ENCODE data around the gene ALDH2. TPM values are rescaled to one million over a fixed set of nuclear protein-coding genes. Genes with fewer than 3 reads are reported as not detected.
"Not testable (repeated sequence)": the region's sequence is repeated elsewhere in the genome, so short reads cannot be mapped to it uniquely, and the experiment has no call there.

The ALDH2 gene
- total and polyA plus RNA-seq, 3 experiments from 2014 or later: 0.45 to 1.4 (median 1.2) TPM

- Histone ChIP-seq H3K27me3 (ENCODE audit: insufficient read depth, low read length, poor library complexity, severe bottlenecking) (peaks cover 5% of the 10 kb centered on the region), H3K27ac (ENCODE audit: low read depth, low read length) (no peak overlapping the region), H3K4me1 (ENCODE audit: insufficient read depth, low read length) (peaks cover 4% of the 10 kb centered on the region), H3K9me3 (ENCODE audit: low read length) (no peaks in the 10 kb centered on the region), H3K36me3 (ENCODE audit: insufficient read depth, low read length) (no peaks in the 10 kb centered on the region), H3K4me3 (ENCODE audit: low read length) (no peak overlapping the region)
- Mint-ChIP-seq H3K36me3 (peaks cover 1 to 6% (median 4%) of the 10 kb centered on the region in 3 donors), H3K27ac (no peak overlapping the region), H3K27me3 (peaks cover 17 to 38% of the 10 kb centered on the region in 2 donors), H3K4me3 (no peak overlapping the region), H3K4me1 (peaks cover 5 to 23% (median 5%) of the 10 kb centered on the region in 3 donors), H3K9me3 (peaks cover 0 to 3% (median 0%) of the 10 kb centered on the region in 5 donors)
- ChIA-PET CTCF (no interaction called here), POLR2A (interaction anchor here (0.5 kb wide), 1 partner anchor 82 kb away, joined by 3 read pairs; no protein-coding TSS in a partner anchor)
- no peak for DNase-seq
Observed at GRCh38 chr12:111761706-111762105, 5.0 kb upstream of the ALDH2 start.

- H3K4me1 ChIP-seq (ENCODE audit: insufficient read depth, low read length); H3K36me3 Mint-ChIP-seq; H3K4me3 ChIP-seq (ENCODE audit: low read length); POLR2A ChIA-PET; H3K9me3 ChIP-seq (ENCODE audit: low read length); H3K4me3 Mint-ChIP-seq; DNase-seq; H3K36me3 ChIP-seq (ENCODE audit: insufficient read depth, low read length); H3K9me3 Mint-ChIP-seq; H3K27ac Mint-ChIP-seq; H3K27me3 ChIP-seq (ENCODE audit: insufficient read depth, low read length, poor library complexity, severe bottlenecking); H3K27ac ChIP-seq (ENCODE audit: low read depth, low read length): not testable (repeated sequence)
- CTCF ChIA-PET: interaction anchor here (0.8 kb wide), 1 partner anchor 49 kb away, joined by 3 read pairs; no protein-coding TSS in a partner anchor
- H3K27me3 Mint-ChIP-seq: peaks cover 26 to 52% of the 10 kb centered on the region in 2 donors
- H3K4me1 Mint-ChIP-seq: peaks cover 12 to 17% (median 14%) of the 10 kb centered on the region in 3 donors
Observed at GRCh38 chr12:111763552-111763951, 3.2 kb upstream of the ALDH2 start.

GRCh38 chr12:111764120-111764821 lies 2.5 kb upstream of the ALDH2 start:
- no peak for DNase-seq
- Histone ChIP-seq H3K27me3 (ENCODE audit: insufficient read depth, low read length, poor library complexity, severe bottlenecking) (peaks cover 9% of the 10 kb centered on the region), H3K27ac (ENCODE audit: low read depth, low read length) (no peak overlapping the region), H3K4me1 (ENCODE audit: insufficient read depth, low read length) (peaks cover 4% of the 10 kb centered on the region), H3K4me3 (ENCODE audit: low read length) (no peak overlapping the region), H3K36me3 (ENCODE audit: insufficient read depth, low read length) (no peaks in the 10 kb centered on the region), H3K9me3 (ENCODE audit: low read length) (no peaks in the 10 kb centered on the region)
- H3K36me3 Mint-ChIP-seq: peaks cover 0 to 4% (median 1%) of the 10 kb centered on the region in 3 donors
- H3K9me3 Mint-ChIP-seq: peaks cover 0 to 3% (median 0%) of the 10 kb centered on the region in 5 donors
- ChIA-PET POLR2A (interaction anchor here (0.6 kb wide), 1 partner anchor 1318 kb away, joined by 5 read pairs; no protein-coding TSS in a partner anchor), CTCF (no interaction called here)
- peaks cover 10 to 17% (median 14%) of the 10 kb centered on the region in 3 donors for H3K4me1 Mint-ChIP-seq
- no peak overlapping the region for H3K4me3 Mint-ChIP-seq
- peaks cover 26 to 55% of the 10 kb centered on the region in 2 donors for H3K27me3 Mint-ChIP-seq
- H3K27ac Mint-ChIP-seq: no peak overlapping the region

GRCh38 chr12:111767362-111768158 lies 827 bp downstream of the ALDH2 start:
- H3K4me1 ChIP-seq (ENCODE audit: insufficient read depth, low read length): peaks cover 4% of the 10 kb centered on the region
- POLR2A ChIA-PET: no interaction called here
- H3K4me3 ChIP-seq (ENCODE audit: low read length): peak overlapping the region; percentile 39
- peak overlapping the region; percentile 16 for H3K27ac ChIP-seq (ENCODE audit: low read depth, low read length)
- peak overlapping the region in 2 of 8 donors; percentile 48 to 61 for H3K27ac Mint-ChIP-seq
- peaks cover 29 to 64% of the 10 kb centered on the region in 2 donors for H3K27me3 Mint-ChIP-seq
- CTCF ChIA-PET: interaction anchor here (1.0 kb wide), 1 partner anchor 45 kb away, joined by 4 read pairs; no protein-coding TSS in a partner anchor
- peaks cover 0 to 3% (median 0%) of the 10 kb centered on the region in 5 donors for H3K9me3 Mint-ChIP-seq
- peaks cover 0 to 4% (median 1%) of the 10 kb centered on the region in 3 donors for H3K36me3 Mint-ChIP-seq
- H3K36me3 ChIP-seq (ENCODE audit: insufficient read depth, low read length): no peaks in the 10 kb centered on the region
- H3K4me3 Mint-ChIP-seq: peak overlapping the region; percentile 44 to 80 (median 78)
- no peaks in the 10 kb centered on the region for H3K9me3 ChIP-seq (ENCODE audit: low read length)
- DNase-seq: no peak
- H3K4me1 Mint-ChIP-seq: peaks cover 10 to 17% (median 14%) of the 10 kb centered on the region in 3 donors
- H3K27me3 ChIP-seq (ENCODE audit: insufficient read depth, low read length, poor library complexity, severe bottlenecking): peaks cover 9% of the 10 kb centered on the region

GRCh38 chr12:111768159-111768895 lies 1.6 kb downstream of the ALDH2 start:
- Mint-ChIP-seq H3K27me3 (peaks cover 23 to 61% of the 10 kb centered on the region in 2 donors), H3K4me3 (peak overlapping the region in 2 of 7 donors; percentile 11 to 28), H3K27ac (no peak overlapping the region), H3K9me3 (peaks cover 0 to 3% (median 0%) of the 10 kb centered on the region in 5 donors), H3K4me1 (peaks cover 10 to 17% (median 14%) of the 10 kb centered on the region in 3 donors), H3K36me3 (peaks cover 0 to 4% (median 1%) of the 10 kb centered on the region in 3 donors)
- Histone ChIP-seq H3K27ac (ENCODE audit: low read depth, low read length) (no peak overlapping the region), H3K9me3 (ENCODE audit: low read length) (no peaks in the 10 kb centered on the region), H3K36me3 (ENCODE audit: insufficient read depth, low read length) (no peaks in the 10 kb centered on the region), H3K4me1 (ENCODE audit: insufficient read depth, low read length) (peaks cover 4% of the 10 kb centered on the region), H3K27me3 (ENCODE audit: insufficient read depth, low read length, poor library complexity, severe bottlenecking) (peaks cover 9% of the 10 kb centered on the region), H3K4me3 (ENCODE audit: low read length) (no peak overlapping the region)
- no peak for DNase-seq
- ChIA-PET POLR2A (no interaction called here), CTCF (no interaction called here)

GRCh38 chr12:111769599-111769998 lies 2.9 kb downstream of the ALDH2 start:
- H3K4me3 Mint-ChIP-seq: no peak overlapping the region
- Histone ChIP-seq H3K4me3 (ENCODE audit: low read length) (no peak overlapping the region), H3K9me3 (ENCODE audit: low read length) (no peaks in the 10 kb centered on the region), H3K4me1 (ENCODE audit: insufficient read depth, low read length) (peaks cover 4% of the 10 kb centered on the region), H3K27me3 (ENCODE audit: insufficient read depth, low read length, poor library complexity, severe bottlenecking) (peaks cover 9% of the 10 kb centered on the region), H3K36me3 (ENCODE audit: insufficient read depth, low read length) (no peaks in the 10 kb centered on the region), H3K27ac (ENCODE audit: low read depth, low read length) (no peak overlapping the region)
- peaks cover 10 to 14% (median 14%) of the 10 kb centered on the region in 3 donors for H3K4me1 Mint-ChIP-seq
- CTCF ChIA-PET: no interaction called here
- peaks cover 0 to 3% (median 0%) of the 10 kb centered on the region in 5 donors for H3K9me3 Mint-ChIP-seq
- no peak for DNase-seq
- POLR2A ChIA-PET: no interaction called here
- H3K27ac Mint-ChIP-seq: no peak overlapping the region
- peaks cover 22 to 54% of the 10 kb centered on the region in 2 donors for H3K27me3 Mint-ChIP-seq
- peaks cover 0 to 4% (median 1%) of the 10 kb centered on the region in 3 donors for H3K36me3 Mint-ChIP-seq

GRCh38 chr12:111773801-111774551 lies 7.2 kb downstream of the ALDH2 start:
- Histone ChIP-seq H3K9me3 (ENCODE audit: low read length) (no peaks in the 10 kb centered on the region), H3K4me3 (ENCODE audit: low read length) (no peak overlapping the region), H3K36me3 (ENCODE audit: insufficient read depth, low read length) (no peaks in the 10 kb centered on the region), H3K4me1 (ENCODE audit: insufficient read depth, low read length) (no peaks in the 10 kb centered on the region), H3K27ac (ENCODE audit: low read depth, low read length) (no peak overlapping the region), H3K27me3 (ENCODE audit: insufficient read depth, low read length, poor library complexity, severe bottlenecking) (no peaks in the 10 kb centered on the region)
- H3K9me3 Mint-ChIP-seq: no peaks in the 10 kb centered on the region
- peaks cover 4 to 38% of the 10 kb centered on the region in 2 donors for H3K27me3 Mint-ChIP-seq
- no peak for DNase-seq
- ChIA-PET POLR2A (no interaction called here), CTCF (no interaction called here)
- H3K4me1 Mint-ChIP-seq: no peaks in the 10 kb centered on the region
- H3K36me3 Mint-ChIP-seq: no peaks in the 10 kb centered on the region
- no peak overlapping the region for H3K4me3 Mint-ChIP-seq
- no peak overlapping the region for H3K27ac Mint-ChIP-seq

All from CD8-positive, alpha-beta memory T cell (primary cell).